K562 (cell line): ENCODE results near the gene ANKH.

Experiments
- ARNT ChIP-seq, 2 experiments: fragments of 450-650 bp; IDR thresholded peaks; 2 replicates each; pipeline ENCODE4 v1.6.1; 2016; ENCODE audit warnings: mild to moderate bottlenecking in 1 of 2
- FOXP1 ChIP-seq: sonication (generic); formaldehyde crosslinking; IDR thresholded peaks from 2 replicates; pipeline ENCODE4 v1.8.0; 2022; ENCODE audit warnings: mild to moderate bottlenecking, missing genetic modification reagents
- HDAC2 ChIP-seq: fragments of 450-650 bp; IDR thresholded peaks from 2 replicates; pipeline ENCODE4 v1.6.1; 2016; ENCODE audit warnings: mild to moderate bottlenecking
- KAT2B ChIP-seq: IDR thresholded peaks from one replicate; pipeline ENCODE4 v1.6.1; 2012; ENCODE audit warnings: low read depth, mild to moderate bottlenecking, control low read depth, inconsistent platforms, low read length, moderate library complexity
- NFYB ChIP-seq: IDR thresholded peaks from 2 replicates; pipeline ENCODE4 v1.6.1; 2011; ENCODE audit warnings: mild to moderate bottlenecking, moderate library complexity; ENCODE audit not compliant: insufficient read length; ENCODE audit errors: extremely low read depth
- NR2C1 ChIP-seq, 2 experiments: fragments of 450-650 bp; IDR thresholded peaks; 2 replicates each; pipeline ENCODE4 v1.6.1; 2017; ENCODE audit warnings: mild to moderate bottlenecking in 2 of 2, antibody characterized with exemption in 1 of 2, inconsistent platforms in 1 of 2, missing compliant biosample characterization in 1 of 2, missing genetic modification characterization in 1 of 2
- PHF8 ChIP-seq: fragments of 200-600 bp; sonication (generic); IDR thresholded peaks from 2 replicates; pipeline ENCODE4 v1.6.1; 2012; ENCODE audit warnings: mixed run types, mild to moderate bottlenecking, inconsistent platforms, low read length, moderate library complexity, borderline replicate concordance
- POLR2A ChIP-seq: fragments of 450-650 bp; conservative IDR thresholded peaks from 2 replicates; pipeline ENCODE4 v1.6.1; 2016
- SPI1 ChIP-seq: IDR thresholded peaks from 2 replicates; pipeline ENCODE4 v1.6.1; 2011; ENCODE audit warnings: low read depth, low read length, control low read depth, borderline replicate concordance
- TEAD4 ChIP-seq, 2 experiments: sonication (generic) in 1 of 2; formaldehyde crosslinking in 1 of 2; IDR thresholded peaks; 2 replicates each; pipeline versions ENCODE4 v1.6.1 to v1.8.0; 2012 to 2022; ENCODE audit warnings: borderline replicate concordance in 1 of 2, inconsistent platforms in 1 of 2, low read length in 1 of 2, mild to moderate bottlenecking in 1 of 2, missing genetic modification reagents in 1 of 2
- ZFPM2 ChIP-seq: fragments of 250-450 bp; sonication (Bioruptor Pico); IDR thresholded peaks from 2 replicates; pipeline ENCODE4 v1.5.1; 2022; ENCODE audit warnings: mild to moderate bottlenecking
- ZNF384 ChIP-seq: IDR thresholded peaks from 2 replicates; pipeline ENCODE4 v1.6.1; 2012; ENCODE audit warnings: low read depth, low read length, improper control_type of control experiment
- TF ChIP-seq, protein P1 (sequence below), 3 experiments: IDR thresholded peaks in 2 of 3; conservative IDR thresholded peaks in 1 of 3; 2 replicates each; pipeline ENCODE4 v1.5.1; 2011 to 2012; ENCODE audit warnings: low read length in 3 of 3, mild to moderate bottlenecking in 3 of 3, control low read depth in 2 of 3, improper control_type of control experiment in 1 of 3, inconsistent platforms in 1 of 3, low read depth in 1 of 3, mixed read lengths in 1 of 3, moderate library complexity in 1 of 3; ENCODE audit not compliant: insufficient read depth in 2 of 3
- TF ChIP-seq, protein P2 (sequence below): fragments of 450-650 bp; formaldehyde crosslinking; IDR thresholded peaks from 2 replicates; pipeline ENCODE4 v1.4.0; 2020; ENCODE audit warnings: mild to moderate bottlenecking, moderate library complexity

DNA sequence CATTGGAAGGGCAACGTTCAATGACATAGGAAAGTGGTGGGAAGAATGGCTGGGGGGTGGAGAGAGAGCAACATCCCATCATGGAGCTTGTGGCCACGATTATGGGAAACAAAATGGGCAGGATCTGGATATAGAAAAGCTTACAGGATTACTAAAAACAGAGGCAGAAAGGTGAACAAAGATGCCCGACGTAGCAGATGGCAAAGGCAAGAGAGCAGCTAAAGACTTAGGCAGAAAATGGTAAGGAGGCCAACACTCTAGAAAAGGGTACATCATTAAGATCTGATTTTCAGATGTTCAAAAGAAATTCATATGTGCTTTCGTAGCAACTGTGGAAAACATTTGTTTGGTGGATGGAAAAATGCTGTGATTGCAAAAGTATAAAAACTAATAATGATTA is 104.5 kb downstream of the ANKH start:
- TF ChIP-seq NFYB: no peak
- no peak for TF ChIP-seq TEAD4 (IDR thresholded peaks at IDR 0.05; ENCODE audit: low read length)
- no peak for TF ChIP-seq TEAD4 (CRISPR knock-in tag; IDR thresholded peaks at IDR 0.05; ENCODE audit: borderline replicate concordance)
- no peak for TF ChIP-seq POLR2A
- no peak for TF ChIP-seq SPI1
- TF ChIP-seq ZFPM2 (CRISPR knock-in tag): no peak
- TF ChIP-seq PHF8: no peak
- TF ChIP-seq FOXP1: no peak
- no peak for TF ChIP-seq NR2C1 (IDR thresholded peaks at IDR 0.05)
- TF ChIP-seq NR2C1 (tag; IDR thresholded peaks at IDR 0.05): no peak
- TF ChIP-seq, protein P1, sequence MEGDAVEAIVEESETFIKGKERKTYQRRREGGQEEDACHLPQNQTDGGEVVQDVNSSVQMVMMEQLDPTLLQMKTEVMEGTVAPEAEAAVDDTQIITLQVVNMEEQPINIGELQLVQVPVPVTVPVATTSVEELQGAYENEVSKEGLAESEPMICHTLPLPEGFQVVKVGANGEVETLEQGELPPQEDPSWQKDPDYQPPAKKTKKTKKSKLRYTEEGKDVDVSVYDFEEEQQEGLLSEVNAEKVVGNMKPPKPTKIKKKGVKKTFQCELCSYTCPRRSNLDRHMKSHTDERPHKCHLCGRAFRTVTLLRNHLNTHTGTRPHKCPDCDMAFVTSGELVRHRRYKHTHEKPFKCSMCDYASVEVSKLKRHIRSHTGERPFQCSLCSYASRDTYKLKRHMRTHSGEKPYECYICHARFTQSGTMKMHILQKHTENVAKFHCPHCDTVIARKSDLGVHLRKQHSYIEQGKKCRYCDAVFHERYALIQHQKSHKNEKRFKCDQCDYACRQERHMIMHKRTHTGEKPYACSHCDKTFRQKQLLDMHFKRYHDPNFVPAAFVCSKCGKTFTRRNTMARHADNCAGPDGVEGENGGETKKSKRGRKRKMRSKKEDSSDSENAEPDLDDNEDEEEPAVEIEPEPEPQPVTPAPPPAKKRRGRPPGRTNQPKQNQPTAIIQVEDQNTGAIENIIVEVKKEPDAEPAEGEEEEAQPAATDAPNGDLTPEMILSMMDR (IDR thresholded peaks at IDR 0.05 in 2 of 3, conservative IDR thresholded peaks at IDR 0.05 in 1 of 3; ENCODE audit: insufficient read depth in 2 of 3, low read depth in 1 of 3, low read length in 3 of 3): no peak
- TF ChIP-seq KAT2B: no peak
- TF ChIP-seq, protein P2, sequence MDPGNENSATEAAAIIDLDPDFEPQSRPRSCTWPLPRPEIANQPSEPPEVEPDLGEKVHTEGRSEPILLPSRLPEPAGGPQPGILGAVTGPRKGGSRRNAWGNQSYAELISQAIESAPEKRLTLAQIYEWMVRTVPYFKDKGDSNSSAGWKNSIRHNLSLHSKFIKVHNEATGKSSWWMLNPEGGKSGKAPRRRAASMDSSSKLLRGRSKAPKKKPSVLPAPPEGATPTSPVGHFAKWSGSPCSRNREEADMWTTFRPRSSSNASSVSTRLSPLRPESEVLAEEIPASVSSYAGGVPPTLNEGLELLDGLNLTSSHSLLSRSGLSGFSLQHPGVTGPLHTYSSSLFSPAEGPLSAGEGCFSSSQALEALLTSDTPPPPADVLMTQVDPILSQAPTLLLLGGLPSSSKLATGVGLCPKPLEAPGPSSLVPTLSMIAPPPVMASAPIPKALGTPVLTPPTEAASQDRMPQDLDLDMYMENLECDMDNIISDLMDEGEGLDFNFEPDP: no peak
- no peak for TF ChIP-seq HDAC2
- no peak for TF ChIP-seq ZNF384
- no peak for TF ChIP-seq ARNT (IDR thresholded peaks at IDR 0.05)
